ENCODE data around the gene NDUFAF2. TPM values are rescaled to one million over a fixed set of nuclear protein-coding genes. Genes with fewer than 3 reads are reported as not detected.
A peak's percentile ranks its signal among the peaks of the same experiment; 100 is the strongest.

NDUFAF2 gene
- total RNA-seq, 1 donor from 2014 or later = 46.0 TPM

DNA sequence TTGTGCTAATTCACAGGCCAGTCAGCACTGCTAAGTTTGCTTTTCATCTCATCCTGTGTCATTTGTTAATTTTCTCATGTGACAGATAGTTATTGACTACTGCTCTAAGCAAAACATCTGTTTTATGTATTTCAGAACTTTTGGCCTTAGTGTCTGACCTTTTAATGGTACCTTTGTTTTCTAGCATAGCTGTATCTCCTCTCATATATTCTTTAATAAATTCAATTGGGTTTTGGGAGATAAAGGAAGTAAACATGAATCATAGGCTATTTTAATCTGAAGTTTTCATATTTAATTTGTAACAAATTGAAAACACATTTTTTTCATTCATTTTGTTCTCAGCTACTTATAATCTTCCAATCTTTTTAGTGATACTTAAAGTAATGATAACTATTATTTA is 13.1 kb downstream of the NDUFAF2 start:
- H3K9ac ChIP-seq (ENCODE audit: low read length) = no peak overlapping the region
- no peaks in the 10 kb centered on the region for H3K4me1 Mint-ChIP-seq (ENCODE audit: low read depth, unreplicated experiment)
- H3K9me3 ChIP-seq (ENCODE audit: insufficient read depth, low read depth, low read length) = no peaks in the 10 kb centered on the region
- FAIRE-seq = no peak
- H3K4me3 Mint-ChIP-seq (ENCODE audit: unreplicated experiment) = no peak overlapping the region
- H2AFZ ChIP-seq (ENCODE audit: low read depth, low read length) = no peak overlapping the region
- peaks cover 12% of the 10 kb centered on the region for H4K20me1 ChIP-seq (ENCODE audit: insufficient read depth, low read length)
- H3K36me3 Mint-ChIP-seq (ENCODE audit: low read depth, unreplicated experiment) = no peaks in the 10 kb centered on the region
- H3K9me3 Mint-ChIP-seq (ENCODE audit: unreplicated experiment) = peaks cover 4% of the 10 kb centered on the region
- no peak overlapping the region for H3K27ac ChIP-seq (ENCODE audit: low read depth, low read length)
- DNase-seq (ENCODE audit: low read depth) = no peak
- peaks cover 54% of the 10 kb centered on the region for H3K79me2 ChIP-seq (ENCODE audit: insufficient read depth, low read length)
- no peaks in the 10 kb centered on the region for H3K4me1 ChIP-seq (ENCODE audit: insufficient read depth, low read length)
- H3K4me3 ChIP-seq (ENCODE audit: insufficient read depth, low read depth, low read length) = no peak overlapping the region
- H3K27me3 Mint-ChIP-seq (ENCODE audit: low read depth, unreplicated experiment) = no peaks in the 10 kb centered on the region
- H3K27ac Mint-ChIP-seq (ENCODE audit: unreplicated experiment) = no peak overlapping the region
- no peaks in the 10 kb centered on the region for H3K27me3 ChIP-seq (ENCODE audit: insufficient read depth, low read length)
- no peak overlapping the region for H3K4me2 ChIP-seq (ENCODE audit: low read length)
- TF ChIP-seq EZH2 (IDR thresholded peaks at IDR 0.05; ENCODE audit: insufficient read depth, low read length) = no peak
- TF ChIP-seq, protein P1, sequence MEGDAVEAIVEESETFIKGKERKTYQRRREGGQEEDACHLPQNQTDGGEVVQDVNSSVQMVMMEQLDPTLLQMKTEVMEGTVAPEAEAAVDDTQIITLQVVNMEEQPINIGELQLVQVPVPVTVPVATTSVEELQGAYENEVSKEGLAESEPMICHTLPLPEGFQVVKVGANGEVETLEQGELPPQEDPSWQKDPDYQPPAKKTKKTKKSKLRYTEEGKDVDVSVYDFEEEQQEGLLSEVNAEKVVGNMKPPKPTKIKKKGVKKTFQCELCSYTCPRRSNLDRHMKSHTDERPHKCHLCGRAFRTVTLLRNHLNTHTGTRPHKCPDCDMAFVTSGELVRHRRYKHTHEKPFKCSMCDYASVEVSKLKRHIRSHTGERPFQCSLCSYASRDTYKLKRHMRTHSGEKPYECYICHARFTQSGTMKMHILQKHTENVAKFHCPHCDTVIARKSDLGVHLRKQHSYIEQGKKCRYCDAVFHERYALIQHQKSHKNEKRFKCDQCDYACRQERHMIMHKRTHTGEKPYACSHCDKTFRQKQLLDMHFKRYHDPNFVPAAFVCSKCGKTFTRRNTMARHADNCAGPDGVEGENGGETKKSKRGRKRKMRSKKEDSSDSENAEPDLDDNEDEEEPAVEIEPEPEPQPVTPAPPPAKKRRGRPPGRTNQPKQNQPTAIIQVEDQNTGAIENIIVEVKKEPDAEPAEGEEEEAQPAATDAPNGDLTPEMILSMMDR (IDR thresholded peaks at IDR 0.05; ENCODE audit: insufficient read depth, low read depth, low read length) = no peak
- no peaks in the 10 kb centered on the region for H3K36me3 ChIP-seq (ENCODE audit: insufficient read depth, low read length)

DNA sequence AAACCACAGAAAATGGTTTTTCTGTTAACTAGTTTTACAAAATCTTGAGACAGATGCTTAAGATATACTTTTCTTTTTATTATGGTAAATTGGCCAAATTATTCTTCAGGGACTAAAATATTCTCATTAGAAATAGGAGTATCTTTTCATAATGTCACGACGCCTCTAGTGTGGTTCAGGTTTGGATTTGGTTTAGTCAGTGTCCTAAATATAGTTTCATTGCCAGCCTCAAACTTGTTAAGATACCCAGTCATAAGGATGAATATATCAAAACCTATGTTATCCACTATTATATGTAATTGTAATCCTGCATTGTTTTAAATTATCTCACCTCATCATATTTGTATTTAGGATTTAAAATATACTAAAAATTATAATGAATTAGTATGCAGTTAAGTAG is 13.7 kb downstream of the NDUFAF2 start:
- H3K9me3 Mint-ChIP-seq (ENCODE audit: unreplicated experiment) = peaks cover 4% of the 10 kb centered on the region
- TF ChIP-seq EZH2 (IDR thresholded peaks at IDR 0.05; ENCODE audit: insufficient read depth, low read length) = no peak
- TF ChIP-seq, protein P1 (IDR thresholded peaks at IDR 0.05; ENCODE audit: insufficient read depth, low read depth, low read length) = no peak
- Histone ChIP-seq H3K4me2 (ENCODE audit: low read length) (no peak overlapping the region), H3K79me2 (ENCODE audit: insufficient read depth, low read length) (peaks cover 51% of the 10 kb centered on the region), H3K4me3 (ENCODE audit: insufficient read depth, low read depth, low read length) (no peak overlapping the region), H3K9ac (ENCODE audit: low read length) (no peak overlapping the region), H3K9me3 (ENCODE audit: insufficient read depth, low read depth, low read length) (no peaks in the 10 kb centered on the region), H4K20me1 (ENCODE audit: insufficient read depth, low read length) (peaks cover 12% of the 10 kb centered on the region), H2AFZ (ENCODE audit: low read depth, low read length) (no peak overlapping the region), H3K36me3 (ENCODE audit: insufficient read depth, low read length) (no peaks in the 10 kb centered on the region), H3K27ac (ENCODE audit: low read depth, low read length) (no peak overlapping the region), H3K27me3 (ENCODE audit: insufficient read depth, low read length) (no peaks in the 10 kb centered on the region), H3K4me1 (ENCODE audit: insufficient read depth, low read length) (no peaks in the 10 kb centered on the region)
- no peak overlapping the region for H3K27ac Mint-ChIP-seq (ENCODE audit: unreplicated experiment)
- H3K4me1 Mint-ChIP-seq (ENCODE audit: low read depth, unreplicated experiment) = no peaks in the 10 kb centered on the region
- H3K36me3 Mint-ChIP-seq (ENCODE audit: low read depth, unreplicated experiment) = no peaks in the 10 kb centered on the region
- no peaks in the 10 kb centered on the region for H3K27me3 Mint-ChIP-seq (ENCODE audit: low read depth, unreplicated experiment)
- H3K4me3 Mint-ChIP-seq (ENCODE audit: unreplicated experiment) = no peak overlapping the region
- FAIRE-seq = no peak
- DNase-seq (ENCODE audit: low read depth) = no peak

DNA sequence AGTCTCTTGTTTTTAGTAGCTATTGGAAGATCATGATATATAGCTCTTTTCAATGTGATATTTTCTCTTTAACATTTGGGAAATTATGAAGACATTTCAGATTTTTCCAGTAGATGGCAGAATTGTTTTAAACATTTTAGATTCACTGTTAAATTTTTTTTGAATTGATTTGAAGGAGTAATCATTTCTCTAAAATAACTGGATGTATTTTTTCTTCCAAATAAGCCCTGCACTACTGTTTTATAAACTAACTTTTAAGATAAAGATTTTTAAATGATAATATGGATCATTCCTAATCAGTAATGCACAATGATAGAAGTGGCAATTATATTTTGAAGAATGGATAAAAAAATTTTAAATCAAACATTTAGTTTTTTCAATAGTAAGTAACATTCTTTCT is 14.2 kb downstream of the NDUFAF2 start:
- no peaks in the 10 kb centered on the region for H3K4me1 Mint-ChIP-seq (ENCODE audit: low read depth, unreplicated experiment)
- Histone ChIP-seq H2AFZ (ENCODE audit: low read depth, low read length) (no peak overlapping the region), H3K36me3 (ENCODE audit: insufficient read depth, low read length) (no peaks in the 10 kb centered on the region), H3K27ac (ENCODE audit: low read depth, low read length) (no peak overlapping the region), H3K27me3 (ENCODE audit: insufficient read depth, low read length) (no peaks in the 10 kb centered on the region), H3K9me3 (ENCODE audit: insufficient read depth, low read depth, low read length) (no peaks in the 10 kb centered on the region), H3K79me2 (ENCODE audit: insufficient read depth, low read length) (peaks cover 47% of the 10 kb centered on the region), H3K4me3 (ENCODE audit: insufficient read depth, low read depth, low read length) (no peak overlapping the region), H3K4me1 (ENCODE audit: insufficient read depth, low read length) (no peaks in the 10 kb centered on the region), H4K20me1 (ENCODE audit: insufficient read depth, low read length) (peaks cover 12% of the 10 kb centered on the region), H3K4me2 (ENCODE audit: low read length) (no peak overlapping the region), H3K9ac (ENCODE audit: low read length) (no peak overlapping the region)
- no peak overlapping the region for H3K27ac Mint-ChIP-seq (ENCODE audit: unreplicated experiment)
- H3K9me3 Mint-ChIP-seq (ENCODE audit: unreplicated experiment) = peaks cover 4% of the 10 kb centered on the region
- H3K27me3 Mint-ChIP-seq (ENCODE audit: low read depth, unreplicated experiment) = no peaks in the 10 kb centered on the region
- TF ChIP-seq, protein P1 (IDR thresholded peaks at IDR 0.05; ENCODE audit: insufficient read depth, low read depth, low read length) = peak; percentile 16
- no peak for TF ChIP-seq EZH2 (IDR thresholded peaks at IDR 0.05; ENCODE audit: insufficient read depth, low read length)
- no peaks in the 10 kb centered on the region for H3K36me3 Mint-ChIP-seq (ENCODE audit: low read depth, unreplicated experiment)
- DNase-seq (ENCODE audit: low read depth) (no peak), FAIRE-seq (peak; percentile 23)
- no peak overlapping the region for H3K4me3 Mint-ChIP-seq (ENCODE audit: unreplicated experiment)
